Vagina (tissue), 2 donors: Measurements from ENCODE around the gene NFKBIA. TPM values are rescaled to one million over a fixed set of nuclear protein-coding genes. Genes with fewer than 3 reads are reported as not detected.

ENCODE experiments used
- DNase-seq, 2 donors: peaks; one replicate each; pipeline ENCODE4 v3.0.0-alpha.2; 2017; ENCODE audit errors: extremely low spot score in 2 of 2
- H3K27ac ChIP-seq: fragments of 200-600 bp; sonication (generic); one replicate; pipeline ENCODE4 v1.5.1; 2019
- H3K27me3 ChIP-seq: fragments of 200-600 bp; sonication (generic); one replicate; pipeline ENCODE4 v1.5.1; 2019
- H3K36me3 ChIP-seq, 2 donors: fragments of 200-600 bp; sonication (generic); one replicate each; pipeline ENCODE4 v1.5.1; 2017 to 2019
- H3K4me1 ChIP-seq: fragments of 200-600 bp; sonication (generic); one replicate; pipeline ENCODE4 v1.5.1; 2019
- H3K4me3 ChIP-seq, 2 donors: fragments of 200-600 bp; sonication (generic); 1 replicate in 1 of 2; 2 replicates in 1 of 2; pipeline ENCODE4 v1.5.1; 2016 to 2019
- H3K9me3 ChIP-seq: fragments of 200-600 bp; sonication (generic); one replicate; pipeline ENCODE4 v1.5.1; 2019
- CTCF ChIP-seq, 3 experiments: fragments of 450-650 bp in 2 of 3; fragments of 200-600 bp in 1 of 3; sonication (generic) in 1 of 3; IDR thresholded peaks; one replicate each; pipeline ENCODE4 v1.5.1; 2017 to 2019; ENCODE audit warnings: antibody characterized with exemption in 3 of 3, mild to moderate bottlenecking in 2 of 3, moderate library complexity in 2 of 3
- POLR2A ChIP-seq, 2 donors: fragments of 450-650 bp; IDR thresholded peaks; one replicate each; pipeline ENCODE4 v1.6.1; 2017; ENCODE audit warnings: antibody characterized with exemption in 2 of 2, mild to moderate bottlenecking in 2 of 2, moderate library complexity in 2 of 2
- POLR2AphosphoS5 ChIP-seq, 2 donors: sonication (generic); formaldehyde crosslinking; IDR thresholded peaks; one replicate each; pipeline ENCODE4 v1.9.0; 2017; ENCODE audit warnings: antibody characterized with exemption in 2 of 2, mild to moderate bottlenecking in 2 of 2, low read depth in 1 of 2; ENCODE audit not compliant: insufficient read depth in 1 of 2
- intact Hi-C: fragments of 100-400 bp; cut with DNase I; formaldehyde crosslinking; loops from one replicate; pipeline ENCODE4 v1.15.1; 2023
- total RNA-seq: library from RNA; depleted of rRNA; stranded (reverse); fragments of >200 nt; gene quantifications from one replicate; pipeline ENCODE4 v1.2.3, GENCODE V29; 2016

NFKBIA gene
- total RNA-seq: 1,179 TPM

GRCh38 chr14:35404449-35405303 is at the start of gene NFKBIA:
TSS of gene NFKBIA (minus strand) at chr14:35404749. CDS start at chr14:35404644, 105 bp downstream.
- TF ChIP-seq POLR2A (IDR thresholded peaks at IDR 0.05): peak in 1 of 2 donors; percentile 99
- no peak for TF ChIP-seq CTCF (IDR thresholded peaks at IDR 0.05)
- TF ChIP-seq POLR2AphosphoS5 (IDR thresholded peaks at IDR 0.05; ENCODE audit: insufficient read depth in 1 of 2, low read depth in 1 of 2): peak; percentile 28 to 84
- Histone ChIP-seq H3K4me3 (peak within 1 kb of the TSS; percentile 92 to 97), H3K4me1 (peaks cover 60% of the 10 kb centered on the region), H3K27me3 (no peaks in the 10 kb centered on the region), H3K9me3 (no peaks in the 10 kb centered on the region), H3K36me3 (peaks cover 15 to 36% of the 10 kb centered on the region in 2 donors), H3K27ac (peak within 1 kb of the TSS; percentile 100)
- no peak for DNase-seq
- intact Hi-C loops: loop anchor here (1.0 to 5.0 kb wide), 5 partner anchors 37 to 282 kb away; partner anchors contain the start of genes PPP2R3C, PRORP and PSMA6

DNA sequence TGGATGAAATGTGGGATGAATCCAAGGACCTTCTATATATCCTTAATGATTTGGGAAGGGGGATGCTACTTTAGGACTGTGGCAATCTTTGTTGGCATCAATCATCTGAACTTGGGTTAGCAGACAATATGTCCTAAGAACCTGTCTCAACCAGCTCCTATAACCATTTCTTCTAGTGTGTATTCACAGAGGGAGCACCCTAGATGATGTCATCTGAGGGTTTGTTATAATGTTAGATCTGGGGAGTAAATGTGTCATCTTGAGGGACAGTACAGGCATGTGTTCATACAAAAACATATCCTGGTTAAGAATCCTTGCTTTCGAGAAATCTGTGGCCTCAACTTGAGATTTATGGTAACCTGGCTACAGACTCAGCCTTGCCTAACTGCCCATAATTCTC is 41.9 kb upstream of the NFKBIA start:
- no peak overlapping the region for H3K4me3 ChIP-seq
- no peaks in the 10 kb centered on the region for H3K4me1 ChIP-seq
- intact Hi-C loops: no loop called here
- no peaks in the 10 kb centered on the region for H3K36me3 ChIP-seq
- no peak for TF ChIP-seq CTCF (IDR thresholded peaks at IDR 0.05)
- no peak for TF ChIP-seq POLR2AphosphoS5 (IDR thresholded peaks at IDR 0.05; ENCODE audit: insufficient read depth in 1 of 2, low read depth in 1 of 2)
- no peak for TF ChIP-seq POLR2A (IDR thresholded peaks at IDR 0.05)
- DNase-seq: no peak
- H3K27ac ChIP-seq: no peak overlapping the region
- no peaks in the 10 kb centered on the region for H3K9me3 ChIP-seq
- no peaks in the 10 kb centered on the region for H3K27me3 ChIP-seq

DNA sequence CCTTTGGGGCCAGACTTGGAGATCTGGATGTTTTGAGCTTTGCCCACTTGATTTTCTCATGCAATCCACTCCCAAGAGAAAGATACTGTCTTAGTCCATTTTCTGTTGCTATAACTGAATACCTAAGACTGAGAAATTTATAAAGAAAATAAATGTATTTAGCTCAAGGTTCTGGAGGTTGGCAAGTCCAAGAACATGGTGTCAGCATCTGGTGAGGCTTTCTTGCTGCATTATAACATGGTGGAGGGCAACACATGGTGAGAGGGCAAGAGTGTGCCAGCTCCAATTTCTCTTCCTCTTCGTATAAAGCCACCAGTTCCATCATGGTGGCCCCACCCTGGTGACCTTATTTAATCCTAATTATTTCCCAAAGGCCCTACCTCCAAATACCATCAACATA is 39.6 kb upstream of the NFKBIA start:
- Histone ChIP-seq H3K4me1 (no peaks in the 10 kb centered on the region), H3K9me3 (no peaks in the 10 kb centered on the region), H3K36me3 (no peaks in the 10 kb centered on the region), H3K27ac (no peak overlapping the region), H3K4me3 (no peak overlapping the region), H3K27me3 (no peaks in the 10 kb centered on the region)
- intact Hi-C loops: no loop called here
- DNase-seq: no peak
- TF ChIP-seq POLR2AphosphoS5 (IDR thresholded peaks at IDR 0.05; ENCODE audit: insufficient read depth in 1 of 2, low read depth in 1 of 2) (no peak), CTCF (IDR thresholded peaks at IDR 0.05) (no peak), POLR2A (IDR thresholded peaks at IDR 0.05) (no peak)

GRCh38 chr14:35441160-35441559 is 36.6 kb upstream of the NFKBIA start:
- Histone ChIP-seq H3K4me1 (no peaks in the 10 kb centered on the region), H3K9me3 (no peaks in the 10 kb centered on the region), H3K4me3 (no peak overlapping the region), H3K27ac (no peak overlapping the region), H3K36me3 (no peaks in the 10 kb centered on the region), H3K27me3 (no peaks in the 10 kb centered on the region)
- no peak for TF ChIP-seq POLR2A (IDR thresholded peaks at IDR 0.05)
- TF ChIP-seq POLR2AphosphoS5 (IDR thresholded peaks at IDR 0.05; ENCODE audit: insufficient read depth in 1 of 2, low read depth in 1 of 2): no peak
- TF ChIP-seq CTCF (IDR thresholded peaks at IDR 0.05): no peak
- DNase-seq: no peak
- intact Hi-C loops: no loop called here
